Astrocyte (in vitro differentiated cells and primary cell): Measurements from ENCODE around the gene SDR39U1. TPM values are rescaled to one million over a fixed set of nuclear protein-coding genes. Genes with fewer than 3 reads are reported as not detected.

ENCODE experiments used
- DNase-seq: peaks from one replicate; pipeline ENCODE4 v3.0.0-alpha.2; 2010; ENCODE audit warnings: low read depth
- FAIRE-seq: peaks from 2 replicates; lab custom pipeline; 2011; peaks lifted over from hg19 to GRCh38; lab: Jason Lieb, UNC
- H2AFZ ChIP-seq: 2 replicates; pipeline ENCODE4 v1.6.0; 2012; ENCODE audit warnings: low read depth, low read length, inconsistent platforms
- H3K27ac ChIP-seq: 2 replicates; pipeline ENCODE4 v1.5.1; 2011; ENCODE audit warnings: low read depth, low read length, inconsistent platforms
- H3K27me3 ChIP-seq: 2 replicates; pipeline ENCODE4 v1.6.0; 2011; ENCODE audit warnings: low read length, inconsistent platforms; ENCODE audit not compliant: insufficient read depth
- H3K36me3 ChIP-seq: 2 replicates; pipeline ENCODE4 v1.5.1; 2011; ENCODE audit warnings: low read length, inconsistent platforms; ENCODE audit not compliant: insufficient read depth
- H3K4me1 ChIP-seq: 2 replicates; pipeline ENCODE4 v1.5.1; 2011; ENCODE audit warnings: low read length, inconsistent platforms; ENCODE audit not compliant: insufficient read depth
- H3K4me2 ChIP-seq: 2 replicates; pipeline ENCODE4 v1.6.0; 2012; ENCODE audit warnings: low read length, inconsistent platforms
- H3K4me3 ChIP-seq: 2 replicates; pipeline ENCODE4 v1.5.1; 2011; ENCODE audit warnings: low read depth, mild to moderate bottlenecking, low read length, inconsistent platforms; ENCODE audit not compliant: insufficient read depth
- H3K79me2 ChIP-seq: 2 replicates; pipeline ENCODE4 v1.6.0; 2012; ENCODE audit warnings: mild to moderate bottlenecking, low read length, inconsistent platforms; ENCODE audit not compliant: insufficient read depth
- H3K9ac ChIP-seq: 2 replicates; pipeline ENCODE4 v1.6.0; 2012; ENCODE audit warnings: mild to moderate bottlenecking, low read length, inconsistent platforms
- H3K9me3 ChIP-seq: 2 replicates; pipeline ENCODE4 v1.5.1; 2012; ENCODE audit warnings: low read depth, mild to moderate bottlenecking, low read length, inconsistent platforms; ENCODE audit not compliant: insufficient read depth
- H4K20me1 ChIP-seq: 2 replicates; pipeline ENCODE4 v1.6.0; 2012; ENCODE audit warnings: low read length, inconsistent platforms; ENCODE audit not compliant: insufficient read depth
- H3K27ac Mint-ChIP-seq: one replicate; pipeline ENCODE4 v1.8.0; 2021; ENCODE audit warnings: mild to moderate bottlenecking, mixed read lengths; ENCODE audit not compliant: unreplicated experiment
- H3K27me3 Mint-ChIP-seq: one replicate; pipeline ENCODE4 v1.8.0; 2021; ENCODE audit warnings: low read depth, mixed read lengths; ENCODE audit not compliant: unreplicated experiment
- H3K36me3 Mint-ChIP-seq: one replicate; pipeline ENCODE4 v1.8.0; 2021; ENCODE audit warnings: low read depth, mixed read lengths; ENCODE audit not compliant: unreplicated experiment
- H3K4me1 Mint-ChIP-seq: one replicate; pipeline ENCODE4 v1.8.0; 2021; ENCODE audit warnings: low read depth, mixed read lengths; ENCODE audit not compliant: unreplicated experiment
- H3K4me3 Mint-ChIP-seq: one replicate; pipeline ENCODE4 v1.8.0; 2021; ENCODE audit warnings: mild to moderate bottlenecking, moderate library complexity, mixed read lengths; ENCODE audit not compliant: unreplicated experiment
- H3K9me3 Mint-ChIP-seq: one replicate; pipeline ENCODE4 v1.8.0; 2021; ENCODE audit warnings: mild to moderate bottlenecking, mixed read lengths; ENCODE audit not compliant: unreplicated experiment
- CTCF ChIP-seq: IDR thresholded peaks from 2 replicates; pipeline ENCODE4 v1.5.1; 2011; ENCODE audit warnings: low read depth, mild to moderate bottlenecking, inconsistent platforms, low read length, moderate library complexity; ENCODE audit not compliant: insufficient read depth
- EZH2 ChIP-seq: IDR thresholded peaks from 2 replicates; pipeline ENCODE4 v1.6.1; 2012; ENCODE audit warnings: mild to moderate bottlenecking, low read length, inconsistent platforms; ENCODE audit not compliant: insufficient read depth
- total RNA-seq: library from RNA; stranded (reverse); gene quantifications from 2 replicates; pipeline ENCODE4 v1.2.1, GENCODE V29; 2021

The SDR39U1 gene
- total RNA-seq, 1 donor from 2014 or later = 28.1 TPM

GRCh38 chr14:24404814-24405213 lies 37.8 kb downstream of the SDR39U1 start:
- DNase-seq = no peak
- Histone ChIP-seq H3K9me3 (no peaks in the 10 kb centered on the region), H3K79me2 (no peaks in the 10 kb centered on the region), H3K27me3 (peaks cover 3% of the 10 kb centered on the region), H3K4me1 (peaks cover 4% of the 10 kb centered on the region), H3K4me2 (no peak overlapping the region), H3K4me3 (no peak overlapping the region), H2AFZ (no peak overlapping the region), H4K20me1 (no peaks in the 10 kb centered on the region), H3K27ac (no peak overlapping the region), H3K36me3 (no peaks in the 10 kb centered on the region), H3K9ac (no peak overlapping the region)
- peaks cover 15% of the 10 kb centered on the region for H3K36me3 Mint-ChIP-seq
- H3K27ac Mint-ChIP-seq = no peak overlapping the region
- no peak overlapping the region for H3K4me3 Mint-ChIP-seq
- H3K27me3 Mint-ChIP-seq = peaks cover 2% of the 10 kb centered on the region
- H3K4me1 Mint-ChIP-seq = peaks cover 32% of the 10 kb centered on the region
- H3K9me3 Mint-ChIP-seq = no peaks in the 10 kb centered on the region
- peak; percentile 62 for FAIRE-seq
- TF ChIP-seq EZH2 (no peak), CTCF (no peak)

GRCh38 chr14:24403294-24403998 lies 39.1 kb downstream of the SDR39U1 start:
- H3K4me3 Mint-ChIP-seq = peak overlapping the region; percentile 60
- FAIRE-seq = peak; percentile 91

More at GRCh38 chr14:24403294-24403998, 39.1 kb downstream of the SDR39U1 start:
- Histone ChIP-seq H4K20me1 (no peaks in the 10 kb centered on the region), H3K4me3 (no peak overlapping the region), H3K27me3 (peaks cover 3% of the 10 kb centered on the region), H2AFZ (no peak overlapping the region), H3K4me1 (peaks cover 4% of the 10 kb centered on the region), H3K9ac (no peak overlapping the region), H3K4me2 (no peak overlapping the region), H3K27ac (no peak overlapping the region), H3K79me2 (no peaks in the 10 kb centered on the region), H3K36me3 (no peaks in the 10 kb centered on the region), H3K9me3 (no peaks in the 10 kb centered on the region)
- DNase-seq = no peak
- Mint-ChIP-seq H3K27ac (no peak overlapping the region), H3K36me3 (peaks cover 8% of the 10 kb centered on the region), H3K9me3 (no peaks in the 10 kb centered on the region), H3K4me1 (peaks cover 32% of the 10 kb centered on the region), H3K27me3 (peaks cover 2% of the 10 kb centered on the region)
- no peak for TF ChIP-seq CTCF
- TF ChIP-seq EZH2 = no peak
